CD8-positive, alpha-beta memory T cell (primary cell): Measurements from ENCODE around the gene HCST. TPM values are rescaled to one million over a fixed set of nuclear protein-coding genes. Genes with fewer than 3 reads are reported as not detected.

Experiments
- CTCF ChIA-PET: fragments of 350-600 bp; sonication (Branson Sonifier 250); formaldehyde crosslinking; loops from one replicate; lab custom pipeline; 2021; ENCODE audit warnings: antibody characterized with exemption; lab: Charles Lee
- POLR2A ChIA-PET: fragments of 350-600 bp; sonication (Branson Sonifier 250); formaldehyde crosslinking; loops from one replicate; lab custom pipeline; 2021; ENCODE audit warnings: antibody characterized with exemption; lab: Charles Lee
- DNase-seq, 5 donors: peaks; one replicate each; pipeline versions ENCODE4 v3.0.0 to v3.0.0-alpha.2; 2020 to 2022; ENCODE audit warnings: mixed read lengths in 1 of 5
- H3K27ac ChIP-seq: one replicate; pipeline ENCODE4 v1.7.0; 2013; ENCODE audit warnings: low read depth, mild to moderate bottlenecking, low read length, moderate library complexity
- H3K27me3 ChIP-seq: 2 replicates; pipeline ENCODE4 v1.7.0; 2013; ENCODE audit warnings: low read length, mild to moderate bottlenecking; ENCODE audit not compliant: insufficient read depth, poor library complexity, severe bottlenecking
- H3K36me3 ChIP-seq: 2 replicates; pipeline ENCODE4 v1.7.0; 2013; ENCODE audit warnings: mild to moderate bottlenecking, low read length, moderate library complexity; ENCODE audit not compliant: insufficient read depth
- H3K4me1 ChIP-seq: 2 replicates; pipeline ENCODE4 v1.7.0; 2013; ENCODE audit warnings: mild to moderate bottlenecking, low read length, moderate library complexity; ENCODE audit not compliant: insufficient read depth
- H3K4me3 ChIP-seq: 2 replicates; pipeline ENCODE4 v1.7.0; 2013; ENCODE audit warnings: mild to moderate bottlenecking, low read length
- H3K9me3 ChIP-seq: 2 replicates; pipeline ENCODE4 v1.7.0; 2013; ENCODE audit warnings: mild to moderate bottlenecking, low read length
- H3K27ac Mint-ChIP-seq, 8 donors: one replicate each; pipeline ENCODE4 v1.8.0; 2020 to 2021; ENCODE audit warnings: mixed read lengths in 8 of 8, mild to moderate bottlenecking in 6 of 8, inconsistent platforms in 3 of 8, moderate library complexity in 3 of 8
- H3K27me3 Mint-ChIP-seq, 2 donors: one replicate each; pipeline ENCODE4 v1.8.0; 2020 to 2021; ENCODE audit warnings: mixed read lengths in 2 of 2, mild to moderate bottlenecking in 1 of 2, moderate library complexity in 1 of 2
- H3K36me3 Mint-ChIP-seq, 3 donors: one replicate each; pipeline ENCODE4 v1.8.0; 2020 to 2021; ENCODE audit warnings: mixed read lengths in 3 of 3, inconsistent platforms in 1 of 3, mild to moderate bottlenecking in 1 of 3
- H3K4me1 Mint-ChIP-seq, 3 donors: one replicate each; pipeline ENCODE4 v1.8.0; 2020 to 2021; ENCODE audit warnings: mixed read lengths in 3 of 3, inconsistent platforms in 1 of 3, mild to moderate bottlenecking in 1 of 3
- H3K4me3 Mint-ChIP-seq, 7 donors: one replicate each; pipeline ENCODE4 v1.8.0; 2020 to 2021; ENCODE audit warnings: mixed read lengths in 7 of 7, mild to moderate bottlenecking in 6 of 7, moderate library complexity in 4 of 7, inconsistent platforms in 2 of 7
- H3K9me3 Mint-ChIP-seq, 5 donors: one replicate each; pipeline ENCODE4 v1.8.0; 2020 to 2022; ENCODE audit warnings: mixed read lengths in 5 of 5, mild to moderate bottlenecking in 3 of 5, moderate library complexity in 2 of 5, inconsistent platforms in 1 of 5
- polyA plus RNA-seq: library from polyadenylated mRNA; unstranded; fragments of 300-500 nt; fragmentation: Illumina TruSeq; gene quantifications from one replicate; pipeline ENCODE4 v1.2.3, GENCODE V29; 2021
- total RNA-seq, 2 experiments: library from RNA; stranded (reverse); gene quantifications; one replicate each; pipeline ENCODE4 v1.2.3, GENCODE V29; 2021

HCST gene
- total and polyA plus RNA-seq, 3 experiments from 2014 or later: 53.4 to 1,883 (median 60.1) TPM

- Histone ChIP-seq H3K4me1 (peaks cover 63% of the 10 kb centered on the region), H3K9me3 (no peaks in the 10 kb centered on the region), H3K27me3 (no peaks in the 10 kb centered on the region), H3K27ac (peak overlapping the region; percentile 92), H3K4me3 (peak overlapping the region; percentile 100), H3K36me3 (peaks cover 3% of the 10 kb centered on the region)
- H3K27ac Mint-ChIP-seq: peak overlapping the region; percentile 87 to 99 (median 98)
- no peaks in the 10 kb centered on the region for H3K27me3 Mint-ChIP-seq
- H3K4me1 Mint-ChIP-seq: peaks cover 45 to 72% (median 51%) of the 10 kb centered on the region in 3 donors
- ChIA-PET POLR2A (interaction anchor here (0.6 to 2.1 kb wide), 4 partner anchors 9 to 30 kb away, joined by 3 to 7 read pairs (median 5); no protein-coding TSS in a partner anchor), CTCF (interaction anchor here (1.1 to 1.5 kb wide), 4 partner anchors 9 to 30 kb away, joined by 3 to 4 read pairs (median 4); no protein-coding TSS in a partner anchor)
- peaks cover 2 to 34% (median 5%) of the 10 kb centered on the region in 3 donors for H3K36me3 Mint-ChIP-seq
- no peak for DNase-seq
- H3K9me3 Mint-ChIP-seq: peaks cover 0 to 3% (median 0%) of the 10 kb centered on the region in 5 donors
- H3K4me3 Mint-ChIP-seq: peak overlapping the region; percentile 91 to 100 (median 96)
Measured at GRCh38 chr19:35901055-35901644, 1.2 kb upstream of the HCST start.

GRCh38 chr19:35902870-35903475, 644 bp downstream of the HCST start:
- peaks cover 0 to 3% (median 0%) of the 10 kb centered on the region in 5 donors for H3K9me3 Mint-ChIP-seq
- H3K36me3 ChIP-seq: no peaks in the 10 kb centered on the region
- H3K27ac Mint-ChIP-seq: peak overlapping the region; percentile 87 to 99 (median 98)
- H3K4me1 ChIP-seq: peaks cover 56% of the 10 kb centered on the region
- ChIA-PET POLR2A (interaction anchor here (1.0 to 2.5 kb wide), 3 partner anchors 27 to 162 kb away, joined by 3 to 16 read pairs (median 6); no protein-coding TSS in a partner anchor), CTCF (interaction anchor here (1.0 to 3.2 kb wide), 3 partner anchors 21 to 29 kb away, joined by 3 to 16 read pairs (median 7); no protein-coding TSS in a partner anchor)
- H3K27ac ChIP-seq: peak overlapping the region; percentile 90
- peaks cover 47 to 64% (median 55%) of the 10 kb centered on the region in 3 donors for H3K4me1 Mint-ChIP-seq
- H3K4me3 ChIP-seq: peak overlapping the region; percentile 100
- H3K9me3 ChIP-seq: no peaks in the 10 kb centered on the region
- H3K4me3 Mint-ChIP-seq: peak overlapping the region; percentile 87 to 100 (median 95)
- H3K27me3 ChIP-seq: no peaks in the 10 kb centered on the region
- DNase-seq: no peak
- peaks cover 2 to 19% (median 5%) of the 10 kb centered on the region in 3 donors for H3K36me3 Mint-ChIP-seq
- no peaks in the 10 kb centered on the region for H3K27me3 Mint-ChIP-seq

GRCh38 chr19:35903550-35904179, 1.3 kb downstream of the HCST start:
- H3K27me3 Mint-ChIP-seq: no peaks in the 10 kb centered on the region
- peak overlapping the region; percentile 100 for H3K4me3 ChIP-seq
- peak overlapping the region; percentile 90 for H3K27ac ChIP-seq
- peaks cover 0 to 3% (median 0%) of the 10 kb centered on the region in 5 donors for H3K9me3 Mint-ChIP-seq
- CTCF ChIA-PET: interaction anchor here (1.0 to 3.2 kb wide), 3 partner anchors 22 to 29 kb away, joined by 3 to 16 read pairs (median 7); no protein-coding TSS in a partner anchor
- peaks cover 50% of the 10 kb centered on the region for H3K4me1 ChIP-seq
- H3K27me3 ChIP-seq: no peaks in the 10 kb centered on the region
- H3K4me3 Mint-ChIP-seq: peak overlapping the region; percentile 87 to 100 (median 95)
- peak; percentile 84 to 94 (median 89) for DNase-seq
- H3K9me3 ChIP-seq: no peaks in the 10 kb centered on the region
- H3K36me3 Mint-ChIP-seq: peaks cover 2 to 18% (median 5%) of the 10 kb centered on the region in 3 donors
- H3K36me3 ChIP-seq: no peaks in the 10 kb centered on the region
- peak overlapping the region; percentile 87 to 99 (median 98) for H3K27ac Mint-ChIP-seq
- POLR2A ChIA-PET: interaction anchor here (1.0 to 2.5 kb wide), 3 partner anchors 26 to 163 kb away, joined by 3 to 16 read pairs (median 6); no protein-coding TSS in a partner anchor
- peaks cover 45 to 58% (median 51%) of the 10 kb centered on the region in 3 donors for H3K4me1 Mint-ChIP-seq

- Histone ChIP-seq H3K4me3 (peak overlapping the region; percentile 100), H3K27me3 (no peaks in the 10 kb centered on the region), H3K27ac (no peak overlapping the region), H3K36me3 (no peaks in the 10 kb centered on the region), H3K4me1 (peaks cover 58% of the 10 kb centered on the region), H3K9me3 (no peaks in the 10 kb centered on the region)
- peaks cover 0 to 3% (median 0%) of the 10 kb centered on the region in 5 donors for H3K9me3 Mint-ChIP-seq
- H3K4me3 Mint-ChIP-seq: peak overlapping the region; percentile 62 to 100 (median 95)
- ChIA-PET CTCF (interaction anchor here (3.2 kb wide), 1 partner anchor 26 kb away, joined by 16 read pairs; no protein-coding TSS in a partner anchor), POLR2A (interaction anchor here (0.5 to 2.5 kb wide), 2 partner anchors 27 to 654 kb away, joined by 3 to 16 read pairs; no protein-coding TSS in a partner anchor)
- no peak for DNase-seq
- H3K27me3 Mint-ChIP-seq: no peaks in the 10 kb centered on the region
- peak overlapping the region; percentile 78 to 99 (median 92) for H3K27ac Mint-ChIP-seq
- H3K4me1 Mint-ChIP-seq: peaks cover 45 to 62% (median 54%) of the 10 kb centered on the region in 3 donors
- peaks cover 2 to 12% (median 5%) of the 10 kb centered on the region in 3 donors for H3K36me3 Mint-ChIP-seq
Measured at GRCh38 chr19:35904311-35905068, 2.2 kb downstream of the HCST start.

GRCh38 chr19:35905178-35905727, 2.9 kb downstream of the HCST start:
- no peaks in the 10 kb centered on the region for H3K27me3 ChIP-seq
- H3K9me3 ChIP-seq: no peaks in the 10 kb centered on the region
- DNase-seq: no peak
- Mint-ChIP-seq H3K9me3 (peaks cover 0 to 3% (median 0%) of the 10 kb centered on the region in 5 donors), H3K36me3 (peaks cover 2 to 8% (median 5%) of the 10 kb centered on the region in 3 donors), H3K27me3 (no peaks in the 10 kb centered on the region), H3K27ac (peak overlapping the region; percentile 67 to 98 (median 88)), H3K4me1 (peaks cover 45 to 62% (median 54%) of the 10 kb centered on the region in 3 donors), H3K4me3 (peak overlapping the region in 5 of 7 donors; percentile 19 to 96 (median 41))
- ChIA-PET CTCF (interaction anchor here (3.2 kb wide), 1 partner anchor 25 kb away, joined by 16 read pairs; no protein-coding TSS in a partner anchor), POLR2A (interaction anchor here (0.5 kb wide), 1 partner anchor 654 kb away, joined by 3 read pairs; no protein-coding TSS in a partner anchor)
- H3K4me1 ChIP-seq: peaks cover 61% of the 10 kb centered on the region
- H3K27ac ChIP-seq: no peak overlapping the region
- H3K36me3 ChIP-seq: no peaks in the 10 kb centered on the region
- H3K4me3 ChIP-seq: no peak overlapping the region

GRCh38 chr19:35907377-35907745, 5.0 kb downstream of the HCST start:
- H3K4me3 ChIP-seq: no peak overlapping the region
- no peak for DNase-seq
- peaks cover 2 to 8% (median 5%) of the 10 kb centered on the region in 3 donors for H3K36me3 Mint-ChIP-seq
- H3K27me3 ChIP-seq: no peaks in the 10 kb centered on the region
- H3K4me3 Mint-ChIP-seq: peak overlapping the region in 5 of 7 donors; percentile 56 to 91 (median 82)
- ChIA-PET POLR2A (no interaction called here), CTCF (no interaction called here)
- H3K9me3 ChIP-seq: no peaks in the 10 kb centered on the region
- peaks cover 33 to 46% (median 40%) of the 10 kb centered on the region in 3 donors for H3K4me1 Mint-ChIP-seq
- H3K4me1 ChIP-seq: peaks cover 45% of the 10 kb centered on the region
- no peak overlapping the region for H3K27ac ChIP-seq
- no peaks in the 10 kb centered on the region for H3K27me3 Mint-ChIP-seq
- no peaks in the 10 kb centered on the region for H3K36me3 ChIP-seq
- H3K9me3 Mint-ChIP-seq: peaks cover 0 to 3% (median 0%) of the 10 kb centered on the region in 5 donors
- H3K27ac Mint-ChIP-seq: peak overlapping the region in 6 of 8 donors; percentile 41 to 97 (median 88)
